A549 (cell line): ENCODE measurements around the gene DOK7. TPM values are rescaled to one million over a fixed set of nuclear protein-coding genes. Genes with fewer than 3 reads are reported as not detected.

Source experiments
- ATAC-seq, 2 experiments: fragments of 200-7000 bp in 1 of 2; fragments of >200 bp in 1 of 2; cut with Nextera tagmentation in 1 of 2; cut with Tn5 transposase in 1 of 2; 3 replicates each; pipeline versions ENCODE4 v1.8.0 to v1.9.1; 2018 to 2020; ENCODE audit warnings: mild to moderate bottlenecking in 1 of 2, moderate library complexity in 1 of 2
- CTCF ChIA-PET: fragments of 300-600 bp; sonication (Branson Sonifier 250); formaldehyde crosslinking; extraction: SDS; loops from one replicate; lab custom pipeline; 2021; ENCODE audit warnings: antibody characterized with exemption, inconsistent platforms; lab: Yijun Ruan, JAX
- POLR2A ChIA-PET: fragments of 350-600 bp; formaldehyde crosslinking; extraction: SDS; loops from one replicate; lab custom pipeline; 2021; ENCODE audit warnings: antibody characterized with exemption, inconsistent platforms; lab: Yijun Ruan, JAX
- DNase-seq, 2 experiments: peaks; one replicate each; pipeline versions ENCODE4 v3.0.0 to v3.0.0-alpha.2; 2011 to 2016; ENCODE audit warnings: low read depth in 1 of 2, low spot score in 1 of 2
- FAIRE-seq: peaks from 2 replicates; lab custom pipeline; 2011; peaks lifted over from hg19 to GRCh38; lab: Jason Lieb, UNC
- H3K27ac ChIP-seq, 2 experiments: fragments of >200 bp; sonication (Bioruptor Twin); formaldehyde crosslinking; 3 replicates each; pipeline ENCODE4 v1.5.1; 2016 to 2017
- H3K4me1 ChIP-seq: fragments of >200 bp; sonication (Bioruptor Twin); formaldehyde crosslinking; 3 replicates; pipeline ENCODE4 v1.6.1; 2016
- H3K4me2 ChIP-seq: fragments of >200 bp; sonication (Bioruptor Twin); formaldehyde crosslinking; 3 replicates; pipeline ENCODE4 v1.6.1; 2016
- H3K4me3 ChIP-seq: fragments of >200 bp; sonication (Bioruptor Twin); formaldehyde crosslinking; 3 replicates; pipeline ENCODE4 v1.5.1; 2016
- H3K9me3 ChIP-seq: fragments of >200 bp; sonication (Bioruptor Twin); formaldehyde crosslinking; 3 replicates; pipeline ENCODE4 v1.6.1; 2016
- BHLHE40 ChIP-seq: IDR thresholded peaks from 2 replicates; pipeline ENCODE4 v1.6.1; 2012; ENCODE audit warnings: low read depth, low read length, inconsistent platforms
- CBX8 ChIP-seq: fragments of 200-600 bp; sonication (generic); IDR thresholded peaks from 2 replicates; pipeline ENCODE4 v1.6.1; 2016
- CHD4 ChIP-seq: fragments of 200-600 bp; sonication (generic); IDR thresholded peaks from 2 replicates; pipeline ENCODE4 v1.6.1; 2016; ENCODE audit warnings: antibody characterized with exemption, mild to moderate bottlenecking, borderline replicate concordance
- E2F6 ChIP-seq: IDR thresholded peaks from 2 replicates; pipeline ENCODE4 v1.6.1; 2012; ENCODE audit warnings: low read depth, borderline replicate concordance
- EP300 ChIP-seq, 2 experiments: fragments of >200 bp; sonication (Bioruptor Twin); formaldehyde crosslinking; IDR thresholded peaks; 2 replicates in 1 of 2; 3 replicates in 1 of 2; pipeline ENCODE4 v1.6.1; 2016 to 2017
- FOSB ChIP-seq: fragments of 250-450 bp; sonication (Bioruptor Pico); IDR thresholded peaks from 2 replicates; pipeline ENCODE4 v1.5.0; 2020; ENCODE audit warnings: mild to moderate bottlenecking, moderate library complexity
- FOXS1 ChIP-seq: fragments of 250-450 bp; sonication (Bioruptor Pico); IDR thresholded peaks from 2 replicates; pipeline ENCODE4 v1.5.0; 2020; ENCODE audit warnings: mild to moderate bottlenecking, moderate library complexity
- HMGXB4 ChIP-seq: fragments of 250-450 bp; sonication (Bioruptor Pico); IDR thresholded peaks from 2 replicates; pipeline ENCODE4 v1.5.0; 2021; ENCODE audit warnings: mild to moderate bottlenecking, moderate library complexity, borderline replicate concordance
- JUN ChIP-seq, 2 experiments: fragments of >200 bp; sonication (Bioruptor Twin); formaldehyde crosslinking; IDR thresholded peaks; 2 replicates in 1 of 2; 3 replicates in 1 of 2; pipeline ENCODE4 v1.6.1; 2016 to 2017
- MAFK ChIP-seq: fragments of 450-650 bp; IDR thresholded peaks from 2 replicates; pipeline ENCODE4 v1.6.1; 2014; ENCODE audit not compliant: partially characterized antibody
- NFE2L2 ChIP-seq: fragments of 150-350 bp; conservative IDR thresholded peaks from 2 replicates; pipeline ENCODE4 v1.6.1; 2014; ENCODE audit warnings: low read length
- PHF8 ChIP-seq: fragments of 200-600 bp; sonication (generic); IDR thresholded peaks from 2 replicates; pipeline ENCODE4 v1.6.1; 2016; ENCODE audit warnings: low read depth, mild to moderate bottlenecking, antibody characterized with exemption, moderate library complexity, borderline replicate concordance
- RAD21 ChIP-seq, 2 experiments: fragments of >200 bp in 1 of 2; sonication (Bioruptor Twin) in 1 of 2; formaldehyde crosslinking in 1 of 2; IDR thresholded peaks in 1 of 2; conservative IDR thresholded peaks in 1 of 2; 2 replicates in 1 of 2; 3 replicates in 1 of 2; pipeline ENCODE4 v1.6.1; 2012 to 2018; ENCODE audit warnings: inconsistent platforms in 1 of 2
- RFX5 ChIP-seq: fragments of 450-650 bp; IDR thresholded peaks from 2 replicates; pipeline ENCODE4 v1.7.1; 2014; ENCODE audit warnings: antibody characterized with exemption, mild to moderate bottlenecking, moderate library complexity
- USF2 ChIP-seq: fragments of 450-650 bp; IDR thresholded peaks from 2 replicates; pipeline ENCODE4 v1.6.1; 2014; ENCODE audit warnings: antibody characterized with exemption
- ZSCAN20 ChIP-seq: fragments of 250-450 bp; sonication (Bioruptor Pico); IDR thresholded peaks from 2 replicates; pipeline ENCODE4 v1.8.0; 2022; ENCODE audit warnings: mild to moderate bottlenecking, moderate library complexity
- WGBS: methylation state at CpG from one replicate; pipeline ENCODE4 v1.1.6; 2017; ENCODE audit errors: missing lambda C conversion rate; 5-methylcytosine and 5-hydroxymethylcytosine counted together
- polyA plus RNA-seq, 4 experiments: library from polyadenylated mRNA; depleted of rRNA in 3 of 4; stranded (reverse); fragments of >200 nt; fragmentation: RNase III in 1 of 4; extraction: RNeasy Plus Mini Kit Qiagen cat#74134 plus additional on column Dnase treatment in 1 of 4; gene quantifications; 2 replicates in 3 of 4; 3 replicates in 1 of 4; pipeline ENCODE4 v1.2.3, GENCODE V29; 2011 to 2017

DOK7 gene
- polyA plus RNA-seq, 2 of the 4 experiments (the other 2 are of a cell fraction): 0.17 to 0.21 TPM

- ATAC-seq (no peak), DNase-seq (no peak), FAIRE-seq (no peak)
- Histone ChIP-seq H3K4me2 (no peak overlapping the region; the same call in 2 of the 3 replicates), H3K4me1 (peaks cover 37% of the 10 kb centered on the region), H3K27ac (peak overlapping the region; percentile 50 to 83; a peak in 4 of 6 replicates), H3K4me3 (no peak overlapping the region), H3K9me3 (no peaks in the 10 kb centered on the region)
- ChIA-PET CTCF (no interaction called here), POLR2A (no interaction called here)
- 91% methylated on average over 22 of the region's 23 CpGs for WGBS
- TF ChIP-seq CBX8 (no peak), JUN (IDR thresholded peaks at IDR 0.05) (no peak), FOXS1 (CRISPR knock-in tag) (no peak), FOSB (CRISPR knock-in tag) (no peak), CHD4 (no peak), ZSCAN20 (CRISPR knock-in tag) (no peak), EP300 (IDR thresholded peaks at IDR 0.05) (no peak), RFX5 (no peak), HMGXB4 (CRISPR knock-in tag) (no peak), PHF8 (no peak), RAD21 (conservative IDR thresholded peaks at IDR 0.05 in 1 of 2, IDR thresholded peaks at IDR 0.05 in 1 of 2) (no peak), NFE2L2 (no peak), E2F6 (no peak)
- TF ChIP-seq, all 56 proteins: peak for 0
Measured at GRCh38 chr4:3483471-3483921, 20.4 kb downstream of the DOK7 start.

GRCh38 chr4:3484057-3484973, 21.2 kb downstream of the DOK7 start:
- Histone ChIP-seq H3K4me3 (peak overlapping the region; percentile 23; the same call in 1 of the 3 replicates), H3K9me3 (no peaks in the 10 kb centered on the region), H3K4me1 (peaks cover 37% of the 10 kb centered on the region), H3K27ac (peak overlapping the region; percentile 50 to 83), H3K4me2 (peak overlapping the region; percentile 80)
- ChIA-PET POLR2A (no interaction called here), CTCF (no interaction called here)
- WGBS: 76% methylated on average over 12 of the region's 45 CpGs
- DNase-seq: peak; percentile 23 to 60
- FAIRE-seq: no peak
- ATAC-seq: peak; percentile 9 to 18; a peak in 4 of 6 replicates
- peak in 1 of 2 experiments; percentile 41; a peak in 1 of 5 replicates for TF ChIP-seq EP300 (IDR thresholded peaks at IDR 0.05)
- 0 out of 2 replicates have a peak, but pooled peaks have one; percentile 18 for TF ChIP-seq USF2
- no peak for TF ChIP-seq E2F6

GRCh38 chr4:3485011-3485791, 22.1 kb downstream of the DOK7 start:
- ATAC-seq: no peak
- 71% methylated on average over 4 of the region's 36 CpGs for whole genome bisulfite sequencing

More at GRCh38 chr4:3485011-3485791, 22.1 kb downstream of the DOK7 start:
- CTCF ChIA-PET: interaction anchor here (0.9 kb wide), 1 partner anchor 9 kb away, joined by 3 read pairs; no protein-coding TSS in a partner anchor
- POLR2A ChIA-PET: no interaction called here
- H3K27ac ChIP-seq: peak overlapping the region; percentile 50 to 83
- H3K4me2 ChIP-seq: peak overlapping the region; percentile 80
- no peak overlapping the region for H3K4me3 ChIP-seq
- TF ChIP-seq BHLHE40 (no peak), MAFK (no peak)
- FAIRE-seq: no peak
- no peaks in the 10 kb centered on the region for H3K9me3 ChIP-seq
- H3K4me1 ChIP-seq: peaks cover 37% of the 10 kb centered on the region
- no peak for DNase-seq
